Measurements from ENCODE around the gene PRKN.

GRCh38 chr6:161891542-161891941 is 836.0 kb downstream of the PRKN start:
- TF ChIP-seq CTCF (IDR thresholded peaks at IDR 0.05; ENCODE audit: poor library complexity) = no peak
- TF ChIP-seq EZH2phosphoT487 (IDR thresholded peaks at IDR 0.05; ENCODE audit: low read depth, severe bottlenecking, unreplicated experiment) = no peak
- no peak for TF ChIP-seq EZH2 (IDR thresholded peaks at IDR 0.05; ENCODE audit: borderline replicate concordance)
